HL-60 (cell line): ENCODE data around the gene CCNT1.
A peak's percentile ranks its signal among the peaks of the same experiment; 100 is the strongest.

Experiments used
- DNase-seq, 2 experiments: peaks; one replicate each; pipeline ENCODE4 v3.0.0-alpha.2; 2010 to 2020; ENCODE audit warnings: low read depth in 1 of 2, low spot score in 1 of 2
- H3K27ac ChIP-seq: fragments of 250-450 bp; sonication (Bioruptor Pico); replicated peaks from 2 replicates; pipeline ENCODE4 v1.5.1; 2020; ENCODE audit warnings: mild to moderate bottlenecking, moderate library complexity
- H3K27me3 ChIP-seq: fragments of 250-450 bp; sonication (Bioruptor Pico); 2 replicates; pipeline ENCODE4 v1.5.1; 2021; ENCODE audit warnings: mild to moderate bottlenecking, moderate library complexity; ENCODE audit not compliant: insufficient read depth, poor library complexity, severe bottlenecking
- H3K4me3 ChIP-seq: replicated peaks from 2 replicates; pipeline ENCODE4 v1.5.1; 2011; ENCODE audit warnings: mild to moderate bottlenecking, control low read depth, low read length; ENCODE audit not compliant: insufficient read depth
- CTCF ChIP-seq: IDR thresholded peaks from one replicate; pipeline ENCODE4 v1.5.1; 2011; ENCODE audit warnings: low read length, control low read depth, inconsistent platforms; ENCODE audit not compliant: insufficient read depth
- GABPA ChIP-seq: IDR thresholded peaks from 2 replicates; pipeline ENCODE4 v1.6.1; 2012; ENCODE audit warnings: low read depth
- POLR2AphosphoS5 ChIP-seq: IDR thresholded peaks from 2 replicates; pipeline ENCODE4 v1.6.1; 2012; ENCODE audit warnings: low read depth
- REST ChIP-seq: IDR thresholded peaks from 2 replicates; pipeline ENCODE4 v1.6.1; 2012; ENCODE audit warnings: low read depth; ENCODE audit not compliant: insufficient replicate concordance
- SPI1 ChIP-seq: IDR thresholded peaks from 2 replicates; pipeline ENCODE4 v1.6.1; 2012; ENCODE audit warnings: low read depth, mild to moderate bottlenecking, borderline replicate concordance

The CCNT1 gene

GRCh38 chr12:48750215-48750614 lies 33.7 kb upstream of the CCNT1 start:
- no peak overlapping the region for H3K4me3 ChIP-seq
- no peak for DNase-seq
- TF ChIP-seq GABPA = no peak
- no peak for TF ChIP-seq SPI1
- no peak for TF ChIP-seq CTCF
- no peak for TF ChIP-seq POLR2AphosphoS5
- no peak for TF ChIP-seq REST

GRCh38 chr12:48744251-48745008 lies 27.9 kb upstream of the CCNT1 start:
- Histone ChIP-seq H3K27ac (no peak overlapping the region), H3K27me3 (peaks cover 4% of the 10 kb centered on the region), H3K4me3 (no peak overlapping the region)
- no peak for DNase-seq
- TF ChIP-seq SPI1 (0 out of 2 replicates have a peak, but pooled peaks have one; percentile 26), GABPA (no peak)

More at GRCh38 chr12:48750215-48750614, 33.7 kb upstream of the CCNT1 start:
- H3K27ac ChIP-seq = no peak overlapping the region
- H3K27me3 ChIP-seq = no peaks in the 10 kb centered on the region

GRCh38 chr12:48739618-48740269 lies 23.2 kb upstream of the CCNT1 start:
- peaks cover 4% of the 10 kb centered on the region for H3K27me3 ChIP-seq

More at GRCh38 chr12:48739618-48740269, 23.2 kb upstream of the CCNT1 start:
- no peak for DNase-seq
- no peak overlapping the region for H3K4me3 ChIP-seq
- TF ChIP-seq GABPA = no peak
- no peak for TF ChIP-seq SPI1
- no peak for TF ChIP-seq CTCF
- TF ChIP-seq POLR2AphosphoS5 = no peak
- no peak for TF ChIP-seq REST
- H3K27ac ChIP-seq = no peak overlapping the region
